Ovary (tissue), 1 donor: ENCODE results near the gene UPB1.
A peak's percentile ranks its signal among the peaks of the same experiment; 100 is the strongest.

ENCODE experiments used
- EP300 ChIP-seq: sonication (generic); formaldehyde crosslinking; IDR thresholded peaks from one replicate; pipeline ENCODE4 v1.6.1; 2017; ENCODE audit warnings: antibody characterized with exemption
- POLR2A ChIP-seq: fragments of 450-650 bp; IDR thresholded peaks from one replicate; pipeline ENCODE4 v1.6.1; 2017; ENCODE audit warnings: antibody characterized with exemption, mild to moderate bottlenecking, moderate library complexity

GRCh38 chr22:24555165-24556039 lies 60.3 kb downstream of the UPB1 start, which contains the start of gene SNRPD3:
- TF ChIP-seq POLR2A = peak; percentile 61
- TF ChIP-seq EP300 = peak; percentile 71
